Epidermal melanocyte (primary cell): ENCODE data around the gene CSKMT.

Source experiments
- DNase-seq: peaks from one replicate; pipeline ENCODE4 v3.0.0; 2011; ENCODE audit warnings: low spot score; ENCODE audit not compliant: insufficient read length

The CSKMT gene

DNA sequence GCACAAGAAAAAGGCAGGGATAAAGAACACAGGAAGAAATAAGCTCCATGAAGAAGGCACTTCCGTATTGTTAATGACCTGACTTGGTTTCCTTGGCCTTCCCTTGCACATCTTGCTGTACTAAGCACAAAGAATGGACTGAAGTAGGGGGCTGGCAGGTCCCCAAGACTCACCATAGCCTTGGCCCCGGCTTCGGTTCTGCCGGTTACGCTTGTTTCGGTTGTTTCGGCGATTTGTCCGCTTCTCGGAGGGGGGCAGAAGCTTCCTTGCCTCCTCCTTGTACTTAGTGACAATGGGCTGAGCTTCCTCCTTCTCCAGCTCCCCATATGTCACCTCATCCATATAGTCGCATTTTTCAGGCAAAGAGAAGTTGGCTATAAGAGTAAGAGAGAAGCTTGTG lies 51.7 kb downstream of the CSKMT start:
- no peak for DNase-seq
